ENCODE results near the gene CPA2. TPM values are rescaled to one million over a fixed set of nuclear protein-coding genes. Genes with fewer than 3 reads are reported as not detected.
"Not testable (repeated sequence)": the region's sequence is repeated elsewhere in the genome, so short reads cannot be mapped to it uniquely, and the experiment has no call there.

The CPA2 gene
- polyA plus RNA-seq, 1 experiment = 0.05 TPM

DNA sequence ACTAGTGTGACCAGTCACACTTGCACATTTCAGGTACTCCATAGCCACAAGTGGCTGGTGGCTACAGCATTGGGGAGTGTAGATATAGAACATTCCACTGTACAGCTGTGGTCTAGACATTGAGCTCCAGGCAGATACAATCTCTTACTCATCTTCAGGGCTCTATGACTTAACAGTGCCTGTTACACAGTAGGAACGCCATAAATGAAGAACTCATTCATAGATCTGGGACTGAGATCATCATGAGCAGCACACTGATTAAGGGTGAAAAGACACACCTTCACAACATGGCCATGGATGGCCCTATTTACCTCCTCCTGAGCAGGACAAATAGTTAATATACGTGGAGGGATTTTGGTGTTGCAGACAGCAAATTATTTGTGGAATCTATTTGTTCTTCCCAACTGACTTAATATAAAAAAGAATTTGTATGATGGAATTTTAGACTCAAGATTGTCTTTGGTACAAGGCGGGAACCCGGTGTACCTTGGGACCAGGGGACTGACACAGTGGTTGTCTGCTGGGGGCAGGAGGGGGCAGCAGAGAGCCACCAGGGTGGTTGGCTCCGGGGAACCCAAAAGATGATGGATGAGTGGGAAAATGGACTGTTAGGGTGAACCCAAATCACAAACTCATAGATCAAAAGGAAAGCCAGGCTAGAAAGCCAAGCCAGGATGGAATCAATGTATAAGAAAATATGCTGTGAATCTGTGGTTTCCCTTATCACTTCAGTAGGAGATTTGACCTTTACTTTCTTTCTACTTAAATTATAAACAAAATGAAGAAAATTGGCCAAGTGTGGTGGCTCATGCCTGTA is 24.3 kb upstream of the CPA2 start:
- TF ChIP-seq, protein P1, sequence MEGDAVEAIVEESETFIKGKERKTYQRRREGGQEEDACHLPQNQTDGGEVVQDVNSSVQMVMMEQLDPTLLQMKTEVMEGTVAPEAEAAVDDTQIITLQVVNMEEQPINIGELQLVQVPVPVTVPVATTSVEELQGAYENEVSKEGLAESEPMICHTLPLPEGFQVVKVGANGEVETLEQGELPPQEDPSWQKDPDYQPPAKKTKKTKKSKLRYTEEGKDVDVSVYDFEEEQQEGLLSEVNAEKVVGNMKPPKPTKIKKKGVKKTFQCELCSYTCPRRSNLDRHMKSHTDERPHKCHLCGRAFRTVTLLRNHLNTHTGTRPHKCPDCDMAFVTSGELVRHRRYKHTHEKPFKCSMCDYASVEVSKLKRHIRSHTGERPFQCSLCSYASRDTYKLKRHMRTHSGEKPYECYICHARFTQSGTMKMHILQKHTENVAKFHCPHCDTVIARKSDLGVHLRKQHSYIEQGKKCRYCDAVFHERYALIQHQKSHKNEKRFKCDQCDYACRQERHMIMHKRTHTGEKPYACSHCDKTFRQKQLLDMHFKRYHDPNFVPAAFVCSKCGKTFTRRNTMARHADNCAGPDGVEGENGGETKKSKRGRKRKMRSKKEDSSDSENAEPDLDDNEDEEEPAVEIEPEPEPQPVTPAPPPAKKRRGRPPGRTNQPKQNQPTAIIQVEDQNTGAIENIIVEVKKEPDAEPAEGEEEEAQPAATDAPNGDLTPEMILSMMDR (IDR thresholded peaks at IDR 0.05; ENCODE audit: low read depth, low read length) = peak; percentile 78
- CTCF ChIA-PET = interaction anchor here (0.5 to 1.9 kb wide), 3 partner anchors 170 to 515 kb away, joined by 3 to 7 read pairs (median 7); no protein-coding TSS in a partner anchor
- POLR2A ChIA-PET = no interaction called here
- peak; percentile 4 for DNase-seq (ENCODE audit: low read depth, low spot score)
- Histone ChIP-seq H3K27me3 (ENCODE audit: control insufficient read depth, insufficient read depth, low read length) (peaks cover 3% of the 10 kb centered on the region), H3K9me3 (ENCODE audit: control insufficient read depth, insufficient read depth, low read length) (no peaks in the 10 kb centered on the region), H3K4me3 (ENCODE audit: low read depth, low read length) (no peak overlapping the region), H3K27ac (ENCODE audit: low read depth, low read length) (no peak overlapping the region)

DNA sequence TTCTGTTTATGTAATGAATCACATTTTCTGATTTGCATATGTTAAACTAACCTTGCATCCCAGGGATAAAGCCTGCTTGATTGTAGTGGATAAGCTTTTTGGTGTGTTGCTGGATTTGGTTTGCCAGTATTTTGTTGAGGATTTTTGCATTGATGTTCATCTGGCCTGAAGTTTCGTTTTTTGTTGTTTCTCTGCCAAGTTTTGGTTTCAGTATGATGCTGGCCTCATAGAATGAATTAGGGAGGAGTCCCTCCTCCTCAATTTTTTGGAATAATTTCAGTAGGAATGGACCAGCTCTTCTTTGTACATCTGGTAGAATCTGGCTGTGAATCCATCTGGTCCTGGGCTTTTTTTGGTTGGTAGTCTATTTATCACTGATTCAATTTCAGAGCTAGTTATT is 23.2 kb upstream of the CPA2 start:
- POLR2A ChIA-PET; DNase-seq (ENCODE audit: low read depth, low spot score); H3K27me3 ChIP-seq (ENCODE audit: control insufficient read depth, insufficient read depth, low read length); H3K9me3 ChIP-seq (ENCODE audit: control insufficient read depth, insufficient read depth, low read length); H3K4me3 ChIP-seq (ENCODE audit: low read depth, low read length); H3K27ac ChIP-seq (ENCODE audit: low read depth, low read length): not testable (repeated sequence)
- CTCF ChIA-PET = interaction anchor here (0.8 to 1.9 kb wide), 4 partner anchors 35 to 514 kb away, joined by 4 to 8 read pairs (median 7); no protein-coding TSS in a partner anchor

DNA sequence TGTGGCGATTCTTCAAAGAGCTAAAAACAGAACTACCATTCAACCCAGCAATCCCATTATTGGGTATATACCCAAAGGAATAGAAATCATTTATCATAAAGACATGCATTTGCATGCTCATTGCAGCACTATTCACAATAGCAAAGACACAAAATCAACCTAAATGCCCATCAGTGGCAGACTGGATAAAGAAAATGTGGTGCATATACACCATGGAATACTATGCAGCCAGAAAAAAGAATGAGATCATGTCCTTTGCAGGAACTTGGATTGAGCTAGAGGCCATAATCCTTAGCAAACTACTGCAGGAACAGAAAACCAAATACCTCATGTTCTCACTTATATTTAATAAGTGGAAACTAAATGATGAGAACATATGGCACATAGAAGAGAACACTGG is 20.2 kb upstream of the CPA2 start:
- H3K27ac ChIP-seq (ENCODE audit: low read depth, low read length); H3K27me3 ChIP-seq (ENCODE audit: control insufficient read depth, insufficient read depth, low read length); H3K9me3 ChIP-seq (ENCODE audit: control insufficient read depth, insufficient read depth, low read length); DNase-seq (ENCODE audit: low read depth, low spot score); H3K4me3 ChIP-seq (ENCODE audit: low read depth, low read length); POLR2A ChIA-PET: not testable (repeated sequence)
- CTCF ChIA-PET = interaction anchor here (1.4 kb wide), 1 partner anchor 32 kb away, joined by 5 read pairs; no protein-coding TSS in a partner anchor

DNA sequence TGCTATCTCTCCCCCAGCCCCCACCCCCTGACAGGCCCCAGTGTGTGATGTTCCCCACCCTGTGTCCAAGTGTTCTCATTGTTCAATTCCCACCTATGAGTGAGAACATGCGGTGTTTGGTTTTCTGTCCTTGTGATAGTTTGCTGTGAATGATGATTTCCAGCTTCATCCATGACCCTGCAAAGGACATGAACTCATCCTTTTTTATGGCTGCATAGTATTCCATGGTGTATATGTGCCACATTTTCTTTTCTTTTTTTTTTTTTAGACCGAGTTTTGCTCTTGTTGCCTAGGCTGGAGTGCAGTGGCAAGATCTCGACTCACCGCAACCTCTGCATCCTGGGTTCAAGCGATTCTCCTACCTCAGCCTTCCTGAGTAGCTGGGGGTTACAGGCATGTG is 17.8 kb upstream of the CPA2 start:
- H3K27me3 ChIP-seq (ENCODE audit: control insufficient read depth, insufficient read depth, low read length); H3K4me3 ChIP-seq (ENCODE audit: low read depth, low read length); CTCF ChIA-PET; DNase-seq (ENCODE audit: low read depth, low spot score); POLR2A ChIA-PET; H3K27ac ChIP-seq (ENCODE audit: low read depth, low read length); H3K9me3 ChIP-seq (ENCODE audit: control insufficient read depth, insufficient read depth, low read length): not testable (repeated sequence)

DNA sequence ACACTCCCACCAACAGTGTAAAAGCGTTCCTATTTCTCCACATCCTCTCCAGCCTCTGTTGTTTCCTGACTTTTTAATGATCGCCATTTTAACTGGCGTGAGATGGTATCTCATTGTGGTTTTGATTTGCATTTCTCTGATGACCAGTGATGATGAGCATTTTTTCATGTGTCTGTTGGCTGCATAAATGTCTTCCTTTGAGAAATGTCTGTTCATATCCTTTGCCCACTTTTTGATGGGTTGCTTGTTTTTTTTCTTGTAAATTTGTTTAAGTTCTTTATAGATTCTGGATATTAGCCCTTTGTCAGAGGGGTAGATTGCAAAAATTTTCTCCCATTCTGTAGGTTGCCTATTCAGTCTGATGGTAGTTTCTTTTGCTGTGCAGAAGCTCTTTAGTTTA is 17.0 kb upstream of the CPA2 start:
- H3K27me3 ChIP-seq (ENCODE audit: control insufficient read depth, insufficient read depth, low read length); H3K4me3 ChIP-seq (ENCODE audit: low read depth, low read length); POLR2A ChIA-PET; CTCF ChIA-PET; H3K9me3 ChIP-seq (ENCODE audit: control insufficient read depth, insufficient read depth, low read length); H3K27ac ChIP-seq (ENCODE audit: low read depth, low read length); DNase-seq (ENCODE audit: low read depth, low spot score): not testable (repeated sequence)

DNA sequence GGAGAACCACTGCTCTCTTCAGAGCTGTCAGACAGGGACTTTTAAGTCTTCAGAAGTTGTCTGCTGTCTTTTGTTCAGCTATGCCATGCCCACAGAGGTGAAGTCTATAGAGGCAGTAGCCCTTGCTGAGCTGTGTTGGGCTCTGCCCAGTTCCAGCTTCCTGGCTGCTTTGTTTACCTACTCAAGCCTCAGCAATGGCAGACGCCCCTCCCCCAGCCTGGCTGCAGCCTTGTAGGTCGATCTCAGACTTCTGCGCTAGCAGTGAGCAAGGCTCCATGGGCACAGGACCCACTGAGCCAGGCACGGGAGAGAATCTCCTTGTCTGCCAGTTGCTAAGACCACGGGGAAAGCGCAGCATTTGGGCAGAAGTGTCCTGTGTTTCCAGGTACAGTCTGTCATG is 12.1 kb upstream of the CPA2 start:
- CTCF ChIA-PET = no interaction called here
- H3K27ac ChIP-seq (ENCODE audit: low read depth, low read length) = no peak overlapping the region
- H3K4me3 ChIP-seq (ENCODE audit: low read depth, low read length) = no peak overlapping the region
- H3K27me3 ChIP-seq (ENCODE audit: control insufficient read depth, insufficient read depth, low read length) = no peaks in the 10 kb centered on the region
- POLR2A ChIA-PET = no interaction called here
- TF ChIP-seq, protein P1 (IDR thresholded peaks at IDR 0.05; ENCODE audit: low read depth, low read length) = no peak
- peaks cover 17% of the 10 kb centered on the region for H3K9me3 ChIP-seq (ENCODE audit: control insufficient read depth, insufficient read depth, low read length)
- DNase-seq (ENCODE audit: low read depth, low spot score) = no peak

DNA sequence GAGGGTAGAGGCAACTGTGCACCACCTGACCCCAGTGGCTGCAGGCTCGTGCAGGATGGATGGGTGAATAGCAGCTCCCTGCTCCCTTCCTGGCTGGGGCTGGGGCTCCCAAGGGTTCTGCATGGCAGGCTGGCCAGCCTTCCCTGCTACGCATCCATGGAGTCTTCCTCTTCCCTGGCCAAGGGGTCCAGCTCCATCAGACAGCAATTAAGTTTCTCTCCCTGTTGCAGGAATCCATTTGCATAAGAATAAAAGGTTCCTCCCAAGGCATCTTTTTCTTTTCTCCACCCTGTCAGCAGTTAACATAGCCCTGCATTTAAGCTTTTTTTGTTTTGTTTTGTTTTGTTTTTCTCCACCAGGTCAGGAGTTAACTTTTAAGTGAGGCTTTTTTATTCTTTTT is 10.0 kb upstream of the CPA2 start:
- no peak overlapping the region for H3K27ac ChIP-seq (ENCODE audit: low read depth, low read length)
- ChIA-PET POLR2A (no interaction called here), CTCF (interaction anchor here (1.0 kb wide), 1 partner anchor 465 kb away, joined by 4 read pairs; no protein-coding TSS in a partner anchor)
- peaks cover 26% of the 10 kb centered on the region for H3K9me3 ChIP-seq (ENCODE audit: control insufficient read depth, insufficient read depth, low read length)
- DNase-seq (ENCODE audit: low read depth, low spot score) = no peak
- TF ChIP-seq, protein P1 (IDR thresholded peaks at IDR 0.05; ENCODE audit: low read depth, low read length) = no peak
- H3K4me3 ChIP-seq (ENCODE audit: low read depth, low read length) = no peak overlapping the region
- H3K27me3 ChIP-seq (ENCODE audit: control insufficient read depth, insufficient read depth, low read length) = no peaks in the 10 kb centered on the region
